PFSK-1 (cell line): ENCODE measurements around the gene PLEKHH1.

Experiments
- FOXP2 ChIP-seq: optimal IDR thresholded peaks from 2 replicates; pipeline ENCODE3; 2011; ENCODE audit warnings: borderline replicate concordance, control low read depth, inconsistent platforms; ENCODE audit not compliant: insufficient read depth; ENCODE audit errors: extremely low read length, extremely low read depth
- POLR2AphosphoS5 ChIP-seq: IDR thresholded peaks from 2 replicates; pipeline ENCODE4 v1.6.1; 2012; ENCODE audit warnings: low read depth, mild to moderate bottlenecking, control low read depth, low read length, moderate library complexity
- SIN3A ChIP-seq: IDR thresholded peaks from 2 replicates; pipeline ENCODE4 v1.6.1; 2012; ENCODE audit warnings: mild to moderate bottlenecking, low read length, moderate library complexity, borderline replicate concordance; ENCODE audit not compliant: insufficient read depth
- TAF1 ChIP-seq: IDR thresholded peaks from 2 replicates; pipeline ENCODE4 v1.6.1; 2012; ENCODE audit warnings: low read length, control low read depth, borderline replicate concordance; ENCODE audit not compliant: insufficient read depth
- TF ChIP-seq, protein P1 (sequence below), 2 experiments: IDR thresholded peaks; 2 replicates each; pipeline versions ENCODE4 v1.6.1 to v1.8.0; 2011 to 2012; ENCODE audit warnings: low read depth in 2 of 2, low read length in 2 of 2, control low read depth in 1 of 2, inconsistent platforms in 1 of 2, mild to moderate bottlenecking in 1 of 2, moderate library complexity in 1 of 2; ENCODE audit not compliant: insufficient read depth in 1 of 2

PLEKHH1 gene

GRCh38 chr14:67493092-67493717 is 39.9 kb upstream of the PLEKHH1 start:
- TF ChIP-seq, protein P1, sequence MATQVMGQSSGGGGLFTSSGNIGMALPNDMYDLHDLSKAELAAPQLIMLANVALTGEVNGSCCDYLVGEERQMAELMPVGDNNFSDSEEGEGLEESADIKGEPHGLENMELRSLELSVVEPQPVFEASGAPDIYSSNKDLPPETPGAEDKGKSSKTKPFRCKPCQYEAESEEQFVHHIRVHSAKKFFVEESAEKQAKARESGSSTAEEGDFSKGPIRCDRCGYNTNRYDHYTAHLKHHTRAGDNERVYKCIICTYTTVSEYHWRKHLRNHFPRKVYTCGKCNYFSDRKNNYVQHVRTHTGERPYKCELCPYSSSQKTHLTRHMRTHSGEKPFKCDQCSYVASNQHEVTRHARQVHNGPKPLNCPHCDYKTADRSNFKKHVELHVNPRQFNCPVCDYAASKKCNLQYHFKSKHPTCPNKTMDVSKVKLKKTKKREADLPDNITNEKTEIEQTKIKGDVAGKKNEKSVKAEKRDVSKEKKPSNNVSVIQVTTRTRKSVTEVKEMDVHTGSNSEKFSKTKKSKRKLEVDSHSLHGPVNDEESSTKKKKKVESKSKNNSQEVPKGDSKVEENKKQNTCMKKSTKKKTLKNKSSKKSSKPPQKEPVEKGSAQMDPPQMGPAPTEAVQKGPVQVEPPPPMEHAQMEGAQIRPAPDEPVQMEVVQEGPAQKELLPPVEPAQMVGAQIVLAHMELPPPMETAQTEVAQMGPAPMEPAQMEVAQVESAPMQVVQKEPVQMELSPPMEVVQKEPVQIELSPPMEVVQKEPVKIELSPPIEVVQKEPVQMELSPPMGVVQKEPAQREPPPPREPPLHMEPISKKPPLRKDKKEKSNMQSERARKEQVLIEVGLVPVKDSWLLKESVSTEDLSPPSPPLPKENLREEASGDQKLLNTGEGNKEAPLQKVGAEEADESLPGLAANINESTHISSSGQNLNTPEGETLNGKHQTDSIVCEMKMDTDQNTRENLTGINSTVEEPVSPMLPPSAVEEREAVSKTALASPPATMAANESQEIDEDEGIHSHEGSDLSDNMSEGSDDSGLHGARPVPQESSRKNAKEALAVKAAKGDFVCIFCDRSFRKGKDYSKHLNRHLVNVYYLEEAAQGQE (IDR thresholded peaks at IDR 0.05; ENCODE audit: insufficient read depth in 1 of 2, low read depth in 2 of 2, low read length in 2 of 2), result no peak
- no peak for TF ChIP-seq TAF1
- TF ChIP-seq FOXP2, result no peak
- TF ChIP-seq POLR2AphosphoS5, result no peak
- no peak for TF ChIP-seq SIN3A

- TF ChIP-seq FOXP2, result no peak
- TF ChIP-seq TAF1, result no peak
- no peak for TF ChIP-seq SIN3A
- TF ChIP-seq, protein P1 (IDR thresholded peaks at IDR 0.05; ENCODE audit: insufficient read depth in 1 of 2, low read depth in 2 of 2, low read length in 2 of 2), result no peak
- TF ChIP-seq POLR2AphosphoS5, result no peak
These were observed 37.3 kb upstream of the PLEKHH1 start for GRCh38 chr14:67495827-67496226.

GRCh38 chr14:67497216-67497615 is 35.9 kb upstream of the PLEKHH1 start:
- TF ChIP-seq SIN3A (no peak), POLR2AphosphoS5 (no peak), FOXP2 (no peak)
- TF ChIP-seq, protein P1 (IDR thresholded peaks at IDR 0.05; ENCODE audit: insufficient read depth in 1 of 2, low read depth in 2 of 2, low read length in 2 of 2), result no peak

- TF ChIP-seq FOXP2 (no peak), SIN3A (no peak), TAF1 (no peak), POLR2AphosphoS5 (no peak)
- TF ChIP-seq, protein P1 (IDR thresholded peaks at IDR 0.05; ENCODE audit: insufficient read depth in 1 of 2, low read depth in 2 of 2, low read length in 2 of 2), result no peak
These were observed 35.4 kb upstream of the PLEKHH1 start for GRCh38 chr14:67497716-67498115.

- TF ChIP-seq SIN3A, result no peak
- TF ChIP-seq FOXP2, result no peak
- no peak for TF ChIP-seq POLR2AphosphoS5
- TF ChIP-seq TAF1, result no peak
- TF ChIP-seq, protein P1 (IDR thresholded peaks at IDR 0.05; ENCODE audit: insufficient read depth in 1 of 2, low read depth in 2 of 2, low read length in 2 of 2), result no peak
These were observed 32.1 kb upstream of the PLEKHH1 start for GRCh38 chr14:67500981-67501380.
